Stomach (tissue), 19 donors: ENCODE measurements around the gene CD300H. TPM values are rescaled to one million over a fixed set of nuclear protein-coding genes. Genes with fewer than 3 reads are reported as not detected.

Source experiments
- DNase-seq, 2 donors: peaks; one replicate each; pipeline versions ENCODE4 v3.0.0 to v3.0.0-alpha.2; 2013 to 2019
- H3K27ac ChIP-seq, 5 donors: fragments of 200-600 bp in 4 of 5; sonication (generic) in 4 of 5; one replicate each; pipeline ENCODE4 v1.5.1; 2013 to 2019; ENCODE audit warnings: mild to moderate bottlenecking in 1 of 5, moderate library complexity in 1 of 5
- H3K27me3 ChIP-seq, 3 donors: fragments of 200-600 bp; sonication (generic); one replicate each; pipeline ENCODE4 v1.5.1; 2017 to 2019; ENCODE audit warnings: mixed run types in 1 of 3
- H3K36me3 ChIP-seq, 4 donors: fragments of 200-600 bp; sonication (generic); 1 replicate in 3 of 4; 2 replicates in 1 of 4; pipeline ENCODE4 v1.5.1; 2016 to 2019
- H3K4me1 ChIP-seq, 4 donors: fragments of 200-600 bp; sonication (generic); one replicate each; pipeline ENCODE4 v1.5.1; 2016 to 2019
- H3K4me3 ChIP-seq, 4 donors: fragments of 200-600 bp; sonication (generic) in 3 of 4; one replicate each; pipeline ENCODE4 v1.5.1; 2016 to 2019; ENCODE audit warnings: mild to moderate bottlenecking in 1 of 4
- H3K9me3 ChIP-seq, 4 donors: fragments of 200-600 bp; sonication (generic); one replicate each; pipeline ENCODE4 v1.5.1; 2016 to 2019
- EP300 ChIP-seq: sonication (generic); formaldehyde crosslinking; IDR thresholded peaks from one replicate; pipeline ENCODE4 v1.6.1; 2017; ENCODE audit warnings: antibody characterized with exemption
- POLR2A ChIP-seq, 4 donors: fragments of 450-650 bp; IDR thresholded peaks; one replicate each; pipeline ENCODE4 v1.6.1; 2016; ENCODE audit warnings: antibody characterized with exemption in 4 of 4, control low read depth in 2 of 4, mild to moderate bottlenecking in 1 of 4, moderate library complexity in 1 of 4
- POLR2AphosphoS5 ChIP-seq, 3 donors: sonication (generic); formaldehyde crosslinking; IDR thresholded peaks; one replicate each; pipeline ENCODE4 v1.6.1; 2016; ENCODE audit warnings: antibody characterized with exemption in 3 of 3
- WGBS, 5 donors: extraction: QIAGEN DNeasy Blood & Tissue Kit in 3 of 5; methylation state at CpG; one replicate each; pipeline versions ENCODE4 v1.1.5 to v1.1.7; 2013 to 2018; 5-methylcytosine and 5-hydroxymethylcytosine counted together
- intact Hi-C: fragments of 100-400 bp; cut with DNase I; formaldehyde crosslinking; loops from one replicate; pipeline ENCODE4 v1.15.1; 2023; ENCODE audit warnings: low total_unique reads
- long read RNA-seq, 10 donors: transcript quantifications; one replicate each; lab custom pipeline, GENCODE V29; 2026
- polyA plus RNA-seq, 3 donors: library from polyadenylated mRNA; stranded (reverse); fragments of 200-250 nt; gene quantifications; one replicate each; pipeline ENCODE4 v1.2.3, GENCODE V29; 2013
- total RNA-seq, 5 donors: library from RNA; depleted of rRNA; stranded (reverse); fragments of >200 nt; gene quantifications; one replicate each; pipeline versions ENCODE4 v1.1.0 to v1.2.3, GENCODE V29; 2014 to 2016
- TF ChIP-seq, protein P1 (sequence below), 7 experiments: fragments of 450-650 bp in 4 of 7; fragments of 200-600 bp in 3 of 7; sonication (generic) in 3 of 7; IDR thresholded peaks; one replicate each; pipeline ENCODE4 v1.5.1; 2016 to 2019; ENCODE audit warnings: antibody characterized with exemption in 7 of 7, control low read depth in 2 of 7, mild to moderate bottlenecking in 1 of 7
- donor health status: healthy with polysubstance abuse.
- donor health status: Bipolar disorder and iron deficiency.
- donor health status: healthy.

CD300H gene
- total RNA-seq (not detected), polyA plus RNA-seq (not detected)
- long read RNA-seq, donor 1, result 0 reads
- long read RNA-seq, donor 2, result 0 reads
- long read RNA-seq, donor 3, result 0 reads
- long read RNA-seq, donor 4, result 0 reads
- long read RNA-seq, donor 5, result 0 reads
- long read RNA-seq, donor 6, result 0 reads
- long read RNA-seq, donor 7, result 0 reads
- long read RNA-seq, donor 8, partial matches to known transcripts, result 0 of 1 reads
- long read RNA-seq, donor 8, other reads (novel, unspliced or antisense), result 0 of 1 reads
- long read RNA-seq, donor 9, result 0 reads
- long read RNA-seq, donor 10, result 0 reads

DNA sequence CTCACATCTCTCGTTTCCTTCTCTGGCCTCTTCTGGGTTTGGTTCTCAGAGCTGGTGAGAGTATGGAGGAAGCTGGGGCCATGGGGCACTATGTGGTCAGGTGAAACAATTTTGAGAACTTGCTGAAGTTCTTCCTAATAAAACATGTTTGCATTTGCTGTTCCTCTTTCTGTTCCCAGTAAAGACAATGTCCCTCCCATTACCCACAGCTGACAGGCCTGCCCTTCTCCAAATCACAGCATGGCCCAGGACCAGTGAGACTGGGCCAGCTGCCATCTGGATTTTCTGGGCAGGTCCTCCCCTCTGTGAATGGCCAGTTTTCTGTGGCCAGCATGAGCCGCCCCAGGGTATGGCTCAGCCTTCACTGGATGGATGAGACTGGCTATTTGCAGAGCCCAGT lies at the start of gene CD300H:
Gene CD300H (minus strand): TSS at position 113 of the 400 bp plus-strand sequence.
- Histone ChIP-seq H3K36me3 (no peaks in the 10 kb centered on the region), H3K27me3 (peaks cover 0 to 30% (median 0%) of the 10 kb centered on the region in 3 donors), H3K4me1 (peaks cover 0 to 17% (median 0%) of the 10 kb centered on the region in 4 donors), H3K9me3 (peaks cover 0 to 6% (median 0%) of the 10 kb centered on the region in 4 donors), H3K4me3 (no peak within 1 kb of the TSS), H3K27ac (no peak within 1 kb of the TSS)
- intact Hi-C loops, result no loop called here
- DNase-seq, result no peak
- WGBS, 5 donors, result 73 to 86% (median 78%) methylated on average over 2 of the region's 2 CpGs
- TF ChIP-seq, protein P1, sequence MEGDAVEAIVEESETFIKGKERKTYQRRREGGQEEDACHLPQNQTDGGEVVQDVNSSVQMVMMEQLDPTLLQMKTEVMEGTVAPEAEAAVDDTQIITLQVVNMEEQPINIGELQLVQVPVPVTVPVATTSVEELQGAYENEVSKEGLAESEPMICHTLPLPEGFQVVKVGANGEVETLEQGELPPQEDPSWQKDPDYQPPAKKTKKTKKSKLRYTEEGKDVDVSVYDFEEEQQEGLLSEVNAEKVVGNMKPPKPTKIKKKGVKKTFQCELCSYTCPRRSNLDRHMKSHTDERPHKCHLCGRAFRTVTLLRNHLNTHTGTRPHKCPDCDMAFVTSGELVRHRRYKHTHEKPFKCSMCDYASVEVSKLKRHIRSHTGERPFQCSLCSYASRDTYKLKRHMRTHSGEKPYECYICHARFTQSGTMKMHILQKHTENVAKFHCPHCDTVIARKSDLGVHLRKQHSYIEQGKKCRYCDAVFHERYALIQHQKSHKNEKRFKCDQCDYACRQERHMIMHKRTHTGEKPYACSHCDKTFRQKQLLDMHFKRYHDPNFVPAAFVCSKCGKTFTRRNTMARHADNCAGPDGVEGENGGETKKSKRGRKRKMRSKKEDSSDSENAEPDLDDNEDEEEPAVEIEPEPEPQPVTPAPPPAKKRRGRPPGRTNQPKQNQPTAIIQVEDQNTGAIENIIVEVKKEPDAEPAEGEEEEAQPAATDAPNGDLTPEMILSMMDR (IDR thresholded peaks at IDR 0.05), result no peak
- TF ChIP-seq POLR2AphosphoS5 (IDR thresholded peaks at IDR 0.05), result no peak
- no peak for TF ChIP-seq POLR2A (IDR thresholded peaks at IDR 0.05)
- TF ChIP-seq EP300, result no peak

DNA sequence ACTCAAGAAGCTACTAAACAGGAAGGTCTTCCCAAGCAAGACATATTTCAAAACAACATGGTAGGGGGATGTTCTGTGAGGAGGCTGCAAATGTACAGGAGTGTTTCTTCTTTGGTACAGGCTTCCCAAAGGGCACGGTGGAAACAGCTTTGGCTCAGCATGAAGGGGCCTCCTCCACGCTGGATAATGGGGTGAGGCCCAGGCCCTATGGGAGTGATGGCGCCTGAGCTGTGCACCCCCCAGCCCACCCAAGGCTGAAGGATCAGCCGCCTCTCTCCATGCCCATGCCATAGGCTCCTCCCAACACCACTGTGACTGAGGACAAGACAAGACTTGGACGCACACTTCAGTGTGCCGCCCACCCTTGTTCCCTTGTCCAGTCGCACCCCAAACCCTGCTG lies 49.4 kb upstream of the CD300H start:
- no peak overlapping the region for H3K27ac ChIP-seq
- 92 to 96% (median 94%) methylated on average over 7 of the region's 7 CpGs for WGBS, 5 donors
- TF ChIP-seq POLR2AphosphoS5 (IDR thresholded peaks at IDR 0.05) (no peak), EP300 (no peak), POLR2A (IDR thresholded peaks at IDR 0.05) (no peak)
- TF ChIP-seq, protein P1 (IDR thresholded peaks at IDR 0.05), result no peak

DNA sequence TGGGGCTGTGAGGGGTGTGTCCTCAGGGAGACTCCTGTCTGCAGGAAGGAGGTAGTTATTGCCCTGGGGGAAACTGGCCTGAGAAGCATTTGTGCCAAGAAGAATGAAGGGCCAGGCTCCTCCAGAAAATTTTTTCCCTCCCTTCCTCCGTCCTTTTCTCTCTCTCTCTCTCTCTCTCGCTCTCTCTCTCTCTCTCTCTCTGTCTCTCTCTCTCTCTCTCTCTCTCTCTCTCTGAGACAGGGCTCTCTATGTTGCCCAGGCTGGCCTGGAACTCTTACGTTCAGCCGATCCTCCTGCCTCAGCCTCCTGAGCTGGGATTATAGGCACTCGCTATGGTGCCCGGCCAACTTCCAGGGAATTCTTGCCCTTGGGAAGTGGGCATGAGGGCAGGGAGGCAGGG lies 44.7 kb upstream of the CD300H start:
- H3K27me3 ChIP-seq, result peaks cover 0 to 60% (median 0%) of the 10 kb centered on the region in 3 donors
- intact Hi-C loops, result no loop called here
- no peaks in the 10 kb centered on the region for H3K4me1 ChIP-seq
- no peak overlapping the region for H3K4me3 ChIP-seq
- 81 to 90% (median 82%) methylated on average over 6 of the region's 6 CpGs for WGBS, 5 donors
- no peaks in the 10 kb centered on the region for H3K36me3 ChIP-seq
- H3K9me3 ChIP-seq, result no peaks in the 10 kb centered on the region
- no peak for TF ChIP-seq POLR2AphosphoS5 (IDR thresholded peaks at IDR 0.05)
- TF ChIP-seq EP300, result no peak
- TF ChIP-seq, protein P1 (IDR thresholded peaks at IDR 0.05), result no peak
- TF ChIP-seq POLR2A (IDR thresholded peaks at IDR 0.05), result no peak
- no peak overlapping the region for H3K27ac ChIP-seq
- DNase-seq, result no peak

More for the DNA sequence above, 49.4 kb upstream of the CD300H start:
- DNase-seq, result no peak
- no peaks in the 10 kb centered on the region for H3K4me1 ChIP-seq
- H3K9me3 ChIP-seq, result no peaks in the 10 kb centered on the region
- H3K27me3 ChIP-seq, result peaks cover 0 to 62% (median 0%) of the 10 kb centered on the region in 3 donors
- H3K4me3 ChIP-seq, result no peak overlapping the region
- intact Hi-C loops, result no loop called here
- no peaks in the 10 kb centered on the region for H3K36me3 ChIP-seq

DNA sequence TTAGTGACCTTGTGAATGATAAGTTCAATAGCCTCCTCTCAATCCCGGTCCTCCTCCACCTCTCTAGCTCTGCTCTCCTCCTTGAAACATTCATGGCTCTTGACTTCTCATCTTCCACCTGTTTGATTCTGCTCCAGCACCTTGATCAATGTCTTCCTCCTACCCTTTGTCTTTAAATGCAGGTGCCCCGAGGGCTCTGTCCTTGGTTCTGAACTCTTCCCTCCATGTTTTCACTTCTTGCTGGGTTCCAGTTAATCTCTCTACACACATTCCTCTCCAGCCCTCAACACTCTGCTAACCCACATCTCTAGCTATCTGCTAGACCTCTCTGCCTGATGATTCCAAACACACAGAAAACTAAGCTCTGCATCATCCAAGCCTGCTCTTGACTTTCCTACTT lies 42.8 kb upstream of the CD300H start:
- no peaks in the 10 kb centered on the region for H3K9me3 ChIP-seq
- no peak overlapping the region for H3K27ac ChIP-seq
- H3K4me1 ChIP-seq, result peaks cover 0 to 9% (median 2%) of the 10 kb centered on the region in 4 donors
- H3K36me3 ChIP-seq, result no peaks in the 10 kb centered on the region
- no peak for TF ChIP-seq POLR2AphosphoS5 (IDR thresholded peaks at IDR 0.05)
- TF ChIP-seq, protein P1 (IDR thresholded peaks at IDR 0.05), result no peak
- H3K4me3 ChIP-seq, result no peak overlapping the region
- intact Hi-C loops, result no loop called here
- peaks cover 0 to 46% (median 0%) of the 10 kb centered on the region in 3 donors for H3K27me3 ChIP-seq
- DNase-seq, result no peak
- 26 to 36% (median 31%) methylated on average over 2 of the region's 2 CpGs for WGBS, 5 donors
